ENCODE data around the gene EPN3. TPM values are rescaled to one million over a fixed set of nuclear protein-coding genes. Genes with fewer than 3 reads are reported as not detected.

The EPN3 gene
- polyA plus RNA-seq, 1 experiment = not detected

DNA sequence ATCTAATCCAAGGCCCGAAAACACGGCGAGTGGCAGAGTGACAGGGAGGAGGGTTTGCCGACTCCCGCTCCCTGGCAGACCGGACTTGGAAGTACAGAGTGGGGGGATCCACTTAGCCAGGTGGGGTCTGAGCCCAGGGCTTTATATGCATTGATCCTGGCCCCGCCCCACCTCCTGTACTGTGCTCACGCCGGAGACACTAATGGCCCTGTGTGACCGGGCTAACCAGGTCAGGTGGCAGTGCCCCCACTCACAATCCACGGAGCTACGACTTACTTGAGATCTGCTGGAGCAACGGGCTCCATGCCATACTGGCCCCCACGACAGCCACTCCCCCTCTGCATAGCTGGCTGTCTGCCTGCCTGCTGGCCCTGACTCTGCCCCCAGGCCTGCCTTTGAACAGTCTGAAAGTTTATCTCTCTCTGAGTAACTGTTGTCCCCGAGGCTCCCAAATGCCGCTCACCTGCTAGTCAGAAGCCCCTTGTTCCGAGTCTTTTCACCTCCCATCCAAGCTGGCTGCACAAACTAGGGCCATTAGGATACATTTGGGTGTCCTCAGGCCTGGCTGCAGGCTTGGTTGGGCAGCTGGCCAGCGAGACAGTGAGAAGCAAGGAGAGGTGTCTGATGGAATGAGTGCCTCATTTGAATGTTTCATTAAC is 56.0 kb downstream of the EPN3 start:
- ChIA-PET CTCF (interaction anchor here (1.3 to 1.7 kb wide), 3 partner anchors 38 to 106 kb away, joined by 3 to 7 read pairs (median 3); no protein-coding TSS in a partner anchor), POLR2A (no interaction called here)
- TF ChIP-seq CTCF (IDR thresholded peaks at IDR 0.05; ENCODE audit: insufficient read depth, low read depth, low read length) = no peak
- Histone ChIP-seq H3K36me3 (ENCODE audit: control insufficient read depth, insufficient read depth, low read length) (no peaks in the 10 kb centered on the region), H3K27me3 (ENCODE audit: control insufficient read depth, insufficient read depth, low read length) (peaks cover 17% of the 10 kb centered on the region), H3K4me3 (ENCODE audit: low read depth, low read length) (no peak overlapping the region)
- no peak for DNase-seq (ENCODE audit: low read depth)

GRCh38 chr17:50589095-50589705 is 56.7 kb downstream of the EPN3 start:
- H3K27me3 ChIP-seq (ENCODE audit: control insufficient read depth, insufficient read depth, low read length) = peaks cover 16% of the 10 kb centered on the region
- ChIA-PET POLR2A (no interaction called here), CTCF (interaction anchor here (1.3 to 1.7 kb wide), 3 partner anchors 38 to 106 kb away, joined by 3 to 7 read pairs (median 3); no protein-coding TSS in a partner anchor)
- no peaks in the 10 kb centered on the region for H3K36me3 ChIP-seq (ENCODE audit: control insufficient read depth, insufficient read depth, low read length)
- no peak overlapping the region for H3K4me3 ChIP-seq (ENCODE audit: low read depth, low read length)
- no peak for TF ChIP-seq CTCF (IDR thresholded peaks at IDR 0.05; ENCODE audit: insufficient read depth, low read depth, low read length)
- DNase-seq (ENCODE audit: low read depth) = no peak

- Histone ChIP-seq H3K27me3 (ENCODE audit: control insufficient read depth, insufficient read depth, low read length) (peaks cover 10% of the 10 kb centered on the region), H3K36me3 (ENCODE audit: control insufficient read depth, insufficient read depth, low read length) (no peaks in the 10 kb centered on the region), H3K4me3 (ENCODE audit: low read depth, low read length) (no peak overlapping the region)
- POLR2A ChIA-PET = no interaction called here
- no peak for TF ChIP-seq CTCF (IDR thresholded peaks at IDR 0.05; ENCODE audit: insufficient read depth, low read depth, low read length)
- DNase-seq (ENCODE audit: low read depth) = no peak
- CTCF ChIA-PET = no interaction called here
These were observed 58.6 kb downstream of the EPN3 start for GRCh38 chr17:50590946-50591737.

GRCh38 chr17:50593321-50593720 is 60.8 kb downstream of the EPN3 start:
- no peaks in the 10 kb centered on the region for H3K36me3 ChIP-seq (ENCODE audit: control insufficient read depth, insufficient read depth, low read length)
- CTCF ChIA-PET = no interaction called here
- H3K27me3 ChIP-seq (ENCODE audit: control insufficient read depth, insufficient read depth, low read length) = peaks cover 2% of the 10 kb centered on the region; the same call in 1 of the 2 replicates
- H3K4me3 ChIP-seq (ENCODE audit: low read depth, low read length) = no peak overlapping the region
- TF ChIP-seq CTCF (IDR thresholded peaks at IDR 0.05; ENCODE audit: insufficient read depth, low read depth, low read length) = no peak
- no peak for DNase-seq (ENCODE audit: low read depth)
- POLR2A ChIA-PET = no interaction called here

Other genes starting within 250 kb of the EPN3 start
- 15.4 and 25.0 TPM in 2 replicates for gene XYLT2, start 186.6 kb upstream of the EPN3 start, polyA plus RNA-seq (2011; rRNA removed)
- 115 and 142 TPM in 2 replicates for gene MRPL27, start 159.6 kb upstream of the EPN3 start, polyA plus RNA-seq (2011; rRNA removed)
- 5.3 and 5.9 TPM in 2 replicates for gene EME1, start 159.5 kb upstream of the EPN3 start, polyA plus RNA-seq (2011; rRNA removed)
- gene LRRC59, start 135.2 kb upstream of the EPN3 start, polyA plus RNA-seq (2011; rRNA removed) = 110 and 119 TPM in 2 replicates
- gene ACSF2, start 106.5 kb upstream of the EPN3 start, polyA plus RNA-seq (2011; rRNA removed) = 19.9 and 25.4 TPM in 2 replicates
- gene CHAD, start 63.9 kb upstream of the EPN3 start, polyA plus RNA-seq (2011; rRNA removed) = not detected in 2 replicates
- gene RSAD1, start 53.9 kb upstream of the EPN3 start, polyA plus RNA-seq (2011; rRNA removed) = 17.5 and 22.6 TPM in 2 replicates
- 0.54 and 0.67 TPM in 2 replicates for gene MYCBPAP, start 24.3 kb upstream of the EPN3 start, polyA plus RNA-seq (2011; rRNA removed)
- gene SPATA20, start 14.4 kb downstream of the EPN3 start, polyA plus RNA-seq (2011; rRNA removed) = 27.7 and 46.4 TPM in 2 replicates
- 0.01 and 0.02 TPM in 2 replicates for gene CACNA1G, start 28.0 kb downstream of the EPN3 start, polyA plus RNA-seq (2011; rRNA removed)
- gene ABCC3, start 102.1 kb downstream of the EPN3 start, polyA plus RNA-seq (2011; rRNA removed) = 37.2 and 56.4 TPM in 2 replicates
- gene ANKRD40, start 175.2 kb downstream of the EPN3 start, polyA plus RNA-seq (2011; rRNA removed) = 19.0 and 29.5 TPM in 2 replicates
- gene LUC7L3, start 186.9 kb downstream of the EPN3 start, polyA plus RNA-seq (2011; rRNA removed) = 55.6 and 63.2 TPM in 2 replicates
- gene ANKRD40CL, start 234.8 kb downstream of the EPN3 start, polyA plus RNA-seq (2011; rRNA removed) = not detected in 2 replicates